Muscle of leg (tissue), 11 donors: ENCODE data around the gene ANO6. TPM values are rescaled to one million over a fixed set of nuclear protein-coding genes. Genes with fewer than 3 reads are reported as not detected.

Experiments
- DNase-seq: peaks from one replicate; pipeline ENCODE4 v3.0.0; 2013
- H3K27ac ChIP-seq: one replicate; pipeline ENCODE4 v1.5.1; 2013; ENCODE audit warnings: mild to moderate bottlenecking, low read length, control low read depth
- H3K27me3 ChIP-seq: one replicate; pipeline ENCODE4 v1.6.1; 2013; ENCODE audit warnings: low read length; ENCODE audit not compliant: control insufficient read depth, insufficient read depth
- H3K36me3 ChIP-seq: one replicate; pipeline ENCODE4 v1.6.1; 2013; ENCODE audit warnings: low read length; ENCODE audit not compliant: control insufficient read depth, insufficient read depth
- H3K4me1 ChIP-seq: one replicate; pipeline ENCODE4 v1.6.1; 2013; ENCODE audit warnings: low read length; ENCODE audit not compliant: control insufficient read depth, insufficient read depth
- H3K4me3 ChIP-seq: one replicate; pipeline ENCODE4 v1.5.1; 2013; ENCODE audit warnings: low read length, control low read depth
- H3K9me3 ChIP-seq: replicated peaks from 2 replicates; pipeline ENCODE4 v1.6.1; 2013; ENCODE audit warnings: low read depth, low read length; ENCODE audit not compliant: control insufficient read depth
- WGBS: methylation state at CpG from one replicate; pipeline ENCODE4 v1.1.5; 2013; ENCODE audit warnings: missing lambda C conversion rate; ENCODE audit not compliant: insufficient coverage; 5-methylcytosine and 5-hydroxymethylcytosine counted together
- polyA plus RNA-seq, 8 donors: library from polyadenylated mRNA; unstranded; fragments of 120-200 nt; gene quantifications; one replicate each; pipeline versions ENCODE4 v1.2.1 to v1.2.3, GENCODE V29; 2013; ENCODE audit warnings: inconsistent platforms in 1 of 8, low replicate concordance in 1 of 8; ENCODE audit not compliant: insufficient read length in 8 of 8, insufficient read depth in 1 of 8
- total RNA-seq: library from RNA; stranded (reverse); fragments of 120-200 nt; gene quantifications from one replicate; pipeline ENCODE4 v1.2.4, GENCODE V29; 2013

The ANO6 gene
- total and polyA plus RNA-seq, 9 donors, result 38.7 to 61.7 (median 56.7) TPM

DNA sequence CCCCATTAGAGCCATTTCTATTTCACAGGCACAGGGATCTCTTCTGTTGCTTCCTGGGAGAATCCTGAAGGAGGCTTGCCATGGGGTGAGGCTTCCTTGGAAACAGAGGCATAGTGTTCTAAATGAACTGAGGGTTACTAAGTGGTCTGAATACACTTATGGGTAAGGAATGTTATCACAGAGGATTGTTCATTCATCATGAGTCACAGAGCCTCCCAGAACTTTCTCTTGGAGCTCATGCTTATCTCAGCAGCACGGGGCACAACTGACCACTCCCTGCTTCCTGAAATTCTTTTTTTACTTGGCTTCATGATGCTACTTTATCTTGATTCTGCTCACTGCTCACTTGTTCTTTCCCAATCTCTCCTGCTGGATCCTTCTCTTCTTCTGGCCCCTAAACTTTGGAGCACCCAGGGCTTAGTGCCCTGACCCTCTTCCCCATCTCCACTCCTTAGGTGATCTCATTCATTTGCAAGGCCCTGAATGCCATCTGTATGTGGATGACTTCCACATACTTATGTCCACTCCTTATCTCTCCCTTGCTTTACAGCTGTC is 57.9 kb downstream of the ANO6 start:
- WGBS, result 79% methylated on average over 1 of the region's 1 CpG
- peaks cover 6% of the 10 kb centered on the region for H3K4me1 ChIP-seq
- H3K27me3 ChIP-seq, result no peaks in the 10 kb centered on the region
- no peak for DNase-seq
- no peak overlapping the region for H3K4me3 ChIP-seq
- H3K36me3 ChIP-seq, result no peaks in the 10 kb centered on the region
- no peak overlapping the region for H3K27ac ChIP-seq
- H3K9me3 ChIP-seq, result no peaks in the 10 kb centered on the region

DNA sequence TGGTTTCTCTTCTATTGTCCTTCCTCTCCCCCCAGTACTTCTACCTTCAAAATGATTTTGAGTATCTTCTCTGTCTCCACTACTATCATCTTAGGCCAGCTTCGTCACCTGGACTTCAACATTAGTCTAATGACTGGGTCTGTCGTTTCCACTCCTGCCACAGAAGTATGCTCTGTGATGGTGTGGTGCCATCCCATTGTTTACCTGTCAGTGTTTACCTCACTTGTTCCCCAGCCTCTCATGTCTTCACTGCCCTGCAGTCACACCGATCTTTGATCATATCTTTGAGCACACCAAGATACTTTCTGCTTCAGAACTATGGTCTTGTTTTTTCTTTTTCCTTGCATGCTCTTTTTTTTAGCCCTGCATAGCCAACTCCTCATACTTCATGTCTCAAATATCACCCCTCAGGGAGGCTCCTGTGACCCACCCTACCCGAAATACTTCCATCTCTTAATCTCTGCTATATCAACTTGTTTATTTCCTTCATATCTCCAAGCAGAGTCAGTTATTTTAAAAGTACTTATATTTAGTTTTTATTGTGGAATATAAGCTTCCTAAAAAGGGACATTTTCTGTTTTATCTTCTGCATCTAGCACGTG is 60.4 kb downstream of the ANO6 start:
- Histone ChIP-seq H3K4me3 (no peak overlapping the region), H3K36me3 (peaks cover 2% of the 10 kb centered on the region), H3K4me1 (peaks cover 4% of the 10 kb centered on the region), H3K27me3 (no peaks in the 10 kb centered on the region), H3K27ac (no peak overlapping the region), H3K9me3 (no peaks in the 10 kb centered on the region)
- DNase-seq, result peak; percentile 25
- WGBS, result 63% methylated on average over 3 of the region's 5 CpGs

DNA sequence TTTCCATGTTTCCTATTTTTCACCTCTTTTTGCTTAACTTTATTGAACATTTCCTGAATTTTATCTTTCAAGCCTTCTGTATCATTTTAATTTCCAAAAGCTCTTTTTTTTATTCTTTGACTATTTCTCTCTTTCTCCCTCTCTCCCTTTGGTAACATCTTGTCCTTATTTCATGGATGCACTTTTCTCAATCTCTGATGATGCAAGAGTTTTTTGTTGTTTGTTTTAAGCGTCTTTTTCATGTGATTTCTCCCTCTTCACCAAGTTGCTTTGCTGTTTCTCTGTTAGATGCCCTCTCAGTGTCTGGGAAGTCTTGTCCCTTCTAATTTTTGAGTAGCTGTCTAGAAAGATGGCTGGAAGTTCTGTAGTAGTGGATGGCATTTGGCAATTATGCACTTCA is 62.6 kb downstream of the ANO6 start:
- Histone ChIP-seq H3K27me3 (no peaks in the 10 kb centered on the region), H3K36me3 (peaks cover 3% of the 10 kb centered on the region), H3K4me3 (no peak overlapping the region), H3K4me1 (peaks cover 4% of the 10 kb centered on the region), H3K27ac (no peak overlapping the region), H3K9me3 (no peaks in the 10 kb centered on the region)
- WGBS, result no CpG with 5 or more reads among the region's 1 CpG
- no peak for DNase-seq

DNA sequence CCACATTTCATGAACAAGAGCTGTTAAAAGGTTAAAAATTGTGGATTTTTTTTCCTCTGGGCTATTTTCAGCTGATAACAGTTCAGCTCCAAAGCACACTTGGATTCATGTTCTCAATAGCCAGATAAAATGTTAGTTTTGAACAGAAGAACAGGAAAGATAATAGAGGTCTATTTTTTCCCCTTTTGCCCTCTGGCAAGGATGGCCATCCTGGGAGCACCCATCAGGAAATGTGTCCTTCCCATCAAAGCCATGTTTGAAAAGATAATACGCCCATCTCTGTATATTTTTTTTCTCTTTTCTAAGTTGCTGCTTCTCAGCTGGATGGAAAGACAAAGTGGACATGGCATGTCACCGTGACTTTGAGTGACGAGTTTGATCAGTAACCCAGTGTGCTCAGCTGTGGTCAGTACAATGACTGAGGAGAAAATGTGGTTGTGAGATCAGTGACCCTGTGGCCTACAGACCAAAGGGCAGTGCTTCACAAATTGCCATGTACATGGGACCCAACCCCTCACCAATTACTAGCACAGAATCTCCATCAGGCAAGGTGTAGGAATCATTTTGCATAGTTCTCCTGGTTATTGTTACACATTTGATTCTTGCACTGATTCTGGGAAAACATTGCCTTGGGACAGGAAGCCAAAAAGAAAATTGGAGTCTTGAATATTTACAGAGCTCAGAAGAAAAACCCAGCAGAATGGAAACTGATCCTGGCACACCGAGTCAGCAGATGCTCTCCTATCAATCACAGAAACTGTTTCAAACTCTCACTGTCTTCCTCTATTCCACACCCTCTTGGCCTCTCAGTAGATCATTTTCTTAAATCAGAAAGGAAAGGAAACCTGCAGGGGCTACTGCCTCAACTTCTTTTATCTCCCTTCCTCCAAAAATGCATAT is 64.3 kb downstream of the ANO6 start:
- Histone ChIP-seq H3K4me3 (no peak overlapping the region), H3K9me3 (no peaks in the 10 kb centered on the region), H3K27me3 (no peaks in the 10 kb centered on the region), H3K27ac (no peak overlapping the region), H3K4me1 (peaks cover 7% of the 10 kb centered on the region), H3K36me3 (peaks cover 3% of the 10 kb centered on the region)
- DNase-seq, result no peak
- 100% methylated on average over 2 of the region's 4 CpGs for WGBS

DNA sequence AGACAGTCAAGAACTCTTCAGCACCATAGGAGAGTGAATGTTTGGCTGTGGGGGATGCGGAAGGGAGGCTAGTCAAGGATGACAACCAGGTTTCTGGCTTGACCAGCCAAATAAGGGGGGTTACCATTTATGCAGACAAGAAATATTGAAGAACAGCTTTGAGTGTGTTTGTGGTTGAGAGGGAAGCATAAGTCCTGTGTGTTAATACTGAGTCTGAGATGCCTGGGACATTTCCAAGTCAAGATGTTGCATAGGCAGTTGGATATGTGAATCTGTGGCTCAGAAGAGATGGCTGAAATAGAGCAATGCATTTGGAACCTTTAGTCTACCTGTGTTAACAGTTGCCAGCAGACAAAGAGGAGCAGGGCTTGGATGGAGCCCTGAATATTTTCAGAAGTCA is 66.1 kb downstream of the ANO6 start:
- WGBS, result 93% methylated on average over 1 of the region's 1 CpG
- Histone ChIP-seq H3K36me3 (peaks cover 3% of the 10 kb centered on the region), H3K27ac (no peak overlapping the region), H3K4me1 (peaks cover 7% of the 10 kb centered on the region), H3K27me3 (no peaks in the 10 kb centered on the region), H3K9me3 (no peaks in the 10 kb centered on the region), H3K4me3 (no peak overlapping the region)
- DNase-seq, result no peak

DNA sequence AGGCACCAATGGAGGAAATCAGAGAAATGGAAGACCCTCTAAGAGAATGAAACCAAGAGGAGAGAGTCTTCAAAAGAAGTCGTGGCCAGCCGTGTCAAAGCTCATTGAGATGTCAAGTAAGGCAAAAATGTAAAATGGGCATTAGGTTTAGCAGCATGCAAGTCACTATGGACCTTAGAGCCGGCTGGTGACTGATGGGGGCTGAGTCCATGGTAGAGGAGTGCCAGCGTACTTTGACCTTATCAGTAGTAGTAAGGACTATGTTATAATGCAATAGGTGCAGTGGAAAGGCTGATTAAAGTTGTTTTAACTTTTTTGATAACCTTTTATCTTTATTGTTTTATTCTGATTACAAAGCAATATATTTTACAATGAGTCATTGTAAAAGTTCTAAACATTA is 66.5 kb downstream of the ANO6 start:
- H3K36me3 ChIP-seq, result peaks cover 3% of the 10 kb centered on the region
- no peak overlapping the region for H3K4me3 ChIP-seq
- 97% methylated on average over 3 of the region's 4 CpGs for WGBS
- H3K27ac ChIP-seq, result no peak overlapping the region
- no peaks in the 10 kb centered on the region for H3K9me3 ChIP-seq
- peaks cover 7% of the 10 kb centered on the region for H3K4me1 ChIP-seq
- no peak for DNase-seq
- no peaks in the 10 kb centered on the region for H3K27me3 ChIP-seq

DNA sequence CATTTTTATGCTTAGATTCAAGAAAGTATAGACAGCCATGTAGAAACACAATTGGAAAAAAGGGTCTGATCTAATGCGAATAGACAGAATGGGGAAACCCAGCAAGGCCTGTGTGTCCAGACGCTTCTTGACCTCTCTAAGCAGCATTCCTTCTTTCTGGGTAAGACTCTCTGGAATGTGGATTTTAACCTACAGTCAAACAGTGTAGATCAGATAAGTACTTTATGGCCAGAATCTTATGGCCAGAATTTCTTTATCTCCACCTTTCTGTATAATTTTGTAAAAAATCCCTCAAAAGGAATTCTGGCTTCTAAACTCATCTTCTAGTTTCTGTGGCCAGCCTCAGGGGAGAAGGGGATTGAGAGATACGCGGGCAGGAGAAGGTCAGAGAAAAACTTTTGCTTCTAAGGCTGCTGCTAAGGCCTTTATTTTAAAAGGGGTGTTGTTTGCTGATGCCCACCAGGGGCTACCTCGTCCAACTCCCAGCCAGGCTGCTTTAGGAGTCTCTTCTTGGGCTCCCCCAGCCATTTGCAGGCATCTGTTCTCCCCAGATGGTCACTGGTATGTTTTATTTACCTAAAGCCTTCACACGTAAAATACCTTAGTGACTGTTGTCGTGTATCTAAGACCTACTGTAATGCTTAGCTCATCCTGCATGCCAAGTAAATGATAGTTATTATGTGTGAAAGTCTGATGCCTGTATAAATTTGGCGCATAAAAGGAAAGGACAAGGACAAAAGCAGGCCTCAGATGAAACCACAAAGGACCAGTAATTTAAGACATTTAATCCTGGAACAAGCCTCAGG is 68.4 kb downstream of the ANO6 start:
- Histone ChIP-seq H3K4me1 (peaks cover 7% of the 10 kb centered on the region), H3K4me3 (no peak overlapping the region), H3K36me3 (peaks cover 3% of the 10 kb centered on the region), H3K9me3 (no peaks in the 10 kb centered on the region), H3K27ac (peak overlapping the region; percentile 6), H3K27me3 (no peaks in the 10 kb centered on the region)
- 100% methylated on average over 1 of the region's 8 CpGs for WGBS
- no peak for DNase-seq

DNA sequence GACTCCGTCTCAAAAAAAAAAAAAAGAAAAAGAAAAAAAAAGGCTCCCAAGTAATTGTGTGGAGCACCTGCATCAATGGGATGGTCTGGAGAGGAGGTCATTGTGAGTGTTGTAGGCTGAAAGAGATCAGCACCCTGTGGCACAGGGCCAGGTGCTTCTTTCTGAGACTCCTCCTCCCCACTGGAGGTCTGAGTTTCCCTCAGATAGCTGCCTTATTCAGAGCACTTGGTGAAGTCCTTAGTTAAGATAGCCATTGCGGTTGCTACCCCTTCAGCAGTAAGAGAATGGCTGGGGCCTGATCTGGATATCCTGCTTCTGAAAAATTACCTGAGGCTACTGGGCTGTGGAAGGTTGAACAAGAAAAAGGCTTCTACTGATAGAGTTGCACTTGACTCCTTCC is 69.8 kb downstream of the ANO6 start:
- no peaks in the 10 kb centered on the region for H3K9me3 ChIP-seq
- DNase-seq, result no peak
- 100% methylated on average over 1 of the region's 2 CpGs for WGBS
- no peaks in the 10 kb centered on the region for H3K27me3 ChIP-seq
- H3K36me3 ChIP-seq, result peaks cover 2% of the 10 kb centered on the region
- H3K27ac ChIP-seq, result no peak overlapping the region
- H3K4me3 ChIP-seq, result no peak overlapping the region
- peaks cover 3% of the 10 kb centered on the region for H3K4me1 ChIP-seq

GRCh38 chr12:45286621-45287020 is 70.7 kb downstream of the ANO6 start:
- no peak for DNase-seq
- WGBS, result no CpG with 5 or more reads among the region's 2 CpGs
- Histone ChIP-seq H3K9me3 (no peaks in the 10 kb centered on the region), H3K4me3 (no peak overlapping the region), H3K4me1 (peaks cover 3% of the 10 kb centered on the region), H3K27me3 (no peaks in the 10 kb centered on the region), H3K36me3 (peaks cover 2% of the 10 kb centered on the region), H3K27ac (no peak overlapping the region)
